ENCODE results near the gene CFAP119. TPM values are rescaled to one million over a fixed set of nuclear protein-coding genes. Genes with fewer than 3 reads are reported as not detected.

The CFAP119 gene
- total and polyA plus RNA-seq, 2 of the 8 experiments (the other 6 are each of a cell fraction or from before 2014, with no cell fraction given) = 5.6 to 6.0 TPM

DNA sequence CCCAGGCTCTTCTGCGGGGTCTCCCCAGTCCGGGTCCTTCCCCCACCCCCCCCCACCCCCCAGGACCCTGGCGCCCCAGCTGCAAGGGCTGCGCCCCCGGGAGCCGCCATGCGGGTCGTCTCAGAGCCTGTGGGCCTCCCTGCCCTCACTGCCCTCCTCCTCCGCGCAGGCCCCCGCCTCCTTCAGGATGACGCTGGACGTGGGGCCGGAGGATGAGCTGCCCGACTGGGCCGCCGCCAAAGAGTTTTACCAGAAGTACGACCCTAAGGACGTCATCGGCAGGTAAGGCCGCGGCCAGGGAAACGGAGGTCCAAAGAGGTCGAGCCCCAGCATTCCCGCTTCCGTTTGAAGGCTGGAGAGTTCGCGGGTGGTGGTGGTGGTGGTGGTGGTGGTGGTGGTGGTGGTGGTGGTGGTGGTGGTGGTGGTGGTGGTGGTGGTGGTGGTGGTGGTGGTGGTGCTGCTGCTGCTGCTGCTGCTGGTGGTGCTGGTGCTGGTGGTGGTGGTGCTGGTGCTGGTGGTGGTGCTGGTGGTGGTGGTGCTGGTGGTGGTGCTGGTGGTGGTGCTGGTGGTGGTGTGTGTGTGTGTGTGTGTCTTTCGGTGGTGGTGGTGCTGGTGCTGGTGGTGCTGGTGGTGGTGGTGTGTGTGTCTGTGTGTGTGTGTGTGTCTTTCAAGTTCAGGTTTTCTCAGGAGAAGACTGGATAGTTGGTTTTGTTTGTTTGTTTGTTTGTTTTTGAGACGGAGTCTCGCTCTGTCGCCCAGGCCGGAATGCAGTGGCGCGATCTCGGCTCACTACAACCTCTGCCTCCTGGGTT lies 13.0 kb downstream of the CFAP119 start (continued):
- TF ChIP-seq, protein P1, sequence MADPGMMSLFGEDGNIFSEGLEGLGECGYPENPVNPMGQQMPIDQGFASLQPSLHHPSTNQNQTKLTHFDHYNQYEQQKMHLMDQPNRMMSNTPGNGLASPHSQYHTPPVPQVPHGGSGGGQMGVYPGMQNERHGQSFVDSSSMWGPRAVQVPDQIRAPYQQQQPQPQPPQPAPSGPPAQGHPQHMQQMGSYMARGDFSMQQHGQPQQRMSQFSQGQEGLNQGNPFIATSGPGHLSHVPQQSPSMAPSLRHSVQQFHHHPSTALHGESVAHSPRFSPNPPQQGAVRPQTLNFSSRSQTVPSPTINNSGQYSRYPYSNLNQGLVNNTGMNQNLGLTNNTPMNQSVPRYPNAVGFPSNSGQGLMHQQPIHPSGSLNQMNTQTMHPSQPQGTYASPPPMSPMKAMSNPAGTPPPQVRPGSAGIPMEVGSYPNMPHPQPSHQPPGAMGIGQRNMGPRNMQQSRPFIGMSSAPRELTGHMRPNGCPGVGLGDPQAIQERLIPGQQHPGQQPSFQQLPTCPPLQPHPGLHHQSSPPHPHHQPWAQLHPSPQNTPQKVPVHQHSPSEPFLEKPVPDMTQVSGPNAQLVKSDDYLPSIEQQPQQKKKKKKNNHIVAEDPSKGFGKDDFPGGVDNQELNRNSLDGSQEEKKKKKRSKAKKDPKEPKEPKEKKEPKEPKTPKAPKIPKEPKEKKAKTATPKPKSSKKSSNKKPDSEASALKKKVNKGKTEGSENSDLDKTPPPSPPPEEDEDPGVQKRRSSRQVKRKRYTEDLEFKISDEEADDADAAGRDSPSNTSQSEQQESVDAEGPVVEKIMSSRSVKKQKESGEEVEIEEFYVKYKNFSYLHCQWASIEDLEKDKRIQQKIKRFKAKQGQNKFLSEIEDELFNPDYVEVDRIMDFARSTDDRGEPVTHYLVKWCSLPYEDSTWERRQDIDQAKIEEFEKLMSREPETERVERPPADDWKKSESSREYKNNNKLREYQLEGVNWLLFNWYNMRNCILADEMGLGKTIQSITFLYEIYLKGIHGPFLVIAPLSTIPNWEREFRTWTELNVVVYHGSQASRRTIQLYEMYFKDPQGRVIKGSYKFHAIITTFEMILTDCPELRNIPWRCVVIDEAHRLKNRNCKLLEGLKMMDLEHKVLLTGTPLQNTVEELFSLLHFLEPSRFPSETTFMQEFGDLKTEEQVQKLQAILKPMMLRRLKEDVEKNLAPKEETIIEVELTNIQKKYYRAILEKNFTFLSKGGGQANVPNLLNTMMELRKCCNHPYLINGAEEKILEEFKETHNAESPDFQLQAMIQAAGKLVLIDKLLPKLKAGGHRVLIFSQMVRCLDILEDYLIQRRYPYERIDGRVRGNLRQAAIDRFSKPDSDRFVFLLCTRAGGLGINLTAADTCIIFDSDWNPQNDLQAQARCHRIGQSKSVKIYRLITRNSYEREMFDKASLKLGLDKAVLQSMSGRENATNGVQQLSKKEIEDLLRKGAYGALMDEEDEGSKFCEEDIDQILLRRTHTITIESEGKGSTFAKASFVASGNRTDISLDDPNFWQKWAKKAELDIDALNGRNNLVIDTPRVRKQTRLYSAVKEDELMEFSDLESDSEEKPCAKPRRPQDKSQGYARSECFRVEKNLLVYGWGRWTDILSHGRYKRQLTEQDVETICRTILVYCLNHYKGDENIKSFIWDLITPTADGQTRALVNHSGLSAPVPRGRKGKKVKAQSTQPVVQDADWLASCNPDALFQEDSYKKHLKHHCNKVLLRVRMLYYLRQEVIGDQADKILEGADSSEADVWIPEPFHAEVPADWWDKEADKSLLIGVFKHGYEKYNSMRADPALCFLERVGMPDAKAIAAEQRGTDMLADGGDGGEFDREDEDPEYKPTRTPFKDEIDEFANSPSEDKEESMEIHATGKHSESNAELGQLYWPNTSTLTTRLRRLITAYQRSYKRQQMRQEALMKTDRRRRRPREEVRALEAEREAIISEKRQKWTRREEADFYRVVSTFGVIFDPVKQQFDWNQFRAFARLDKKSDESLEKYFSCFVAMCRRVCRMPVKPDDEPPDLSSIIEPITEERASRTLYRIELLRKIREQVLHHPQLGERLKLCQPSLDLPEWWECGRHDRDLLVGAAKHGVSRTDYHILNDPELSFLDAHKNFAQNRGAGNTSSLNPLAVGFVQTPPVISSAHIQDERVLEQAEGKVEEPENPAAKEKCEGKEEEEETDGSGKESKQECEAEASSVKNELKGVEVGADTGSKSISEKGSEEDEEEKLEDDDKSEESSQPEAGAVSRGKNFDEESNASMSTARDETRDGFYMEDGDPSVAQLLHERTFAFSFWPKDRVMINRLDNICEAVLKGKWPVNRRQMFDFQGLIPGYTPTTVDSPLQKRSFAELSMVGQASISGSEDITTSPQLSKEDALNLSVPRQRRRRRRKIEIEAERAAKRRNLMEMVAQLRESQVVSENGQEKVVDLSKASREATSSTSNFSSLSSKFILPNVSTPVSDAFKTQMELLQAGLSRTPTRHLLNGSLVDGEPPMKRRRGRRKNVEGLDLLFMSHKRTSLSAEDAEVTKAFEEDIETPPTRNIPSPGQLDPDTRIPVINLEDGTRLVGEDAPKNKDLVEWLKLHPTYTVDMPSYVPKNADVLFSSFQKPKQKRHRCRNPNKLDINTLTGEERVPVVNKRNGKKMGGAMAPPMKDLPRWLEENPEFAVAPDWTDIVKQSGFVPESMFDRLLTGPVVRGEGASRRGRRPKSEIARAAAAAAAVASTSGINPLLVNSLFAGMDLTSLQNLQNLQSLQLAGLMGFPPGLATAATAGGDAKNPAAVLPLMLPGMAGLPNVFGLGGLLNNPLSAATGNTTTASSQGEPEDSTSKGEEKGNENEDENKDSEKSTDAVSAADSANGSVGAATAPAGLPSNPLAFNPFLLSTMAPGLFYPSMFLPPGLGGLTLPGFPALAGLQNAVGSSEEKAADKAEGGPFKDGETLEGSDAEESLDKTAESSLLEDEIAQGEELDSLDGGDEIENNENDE (IDR thresholded peaks at IDR 0.05; ENCODE audit: insufficient replicate concordance, low read length) = no peak
- TF ChIP-seq RBBP5 (IDR thresholded peaks at IDR 0.05; ENCODE audit: borderline replicate concordance, low read depth, low read length) (no peak), KDM4A (IDR thresholded peaks at IDR 0.05; ENCODE audit: low read depth, low read length, severe bottlenecking) (peak; percentile 3)

Data from H1 (cell line).